ENCODE measurements around the gene FRG2C. TPM values are rescaled to one million over a fixed set of nuclear protein-coding genes. Genes with fewer than 3 reads are reported as not detected.
"Not testable (repeated sequence)": the region's sequence is repeated elsewhere in the genome, so short reads cannot be mapped to it uniquely, and the experiment has no call there.

Gene FRG2C
- total RNA-seq, 4 donors from 2014 or later: not detected

DNA sequence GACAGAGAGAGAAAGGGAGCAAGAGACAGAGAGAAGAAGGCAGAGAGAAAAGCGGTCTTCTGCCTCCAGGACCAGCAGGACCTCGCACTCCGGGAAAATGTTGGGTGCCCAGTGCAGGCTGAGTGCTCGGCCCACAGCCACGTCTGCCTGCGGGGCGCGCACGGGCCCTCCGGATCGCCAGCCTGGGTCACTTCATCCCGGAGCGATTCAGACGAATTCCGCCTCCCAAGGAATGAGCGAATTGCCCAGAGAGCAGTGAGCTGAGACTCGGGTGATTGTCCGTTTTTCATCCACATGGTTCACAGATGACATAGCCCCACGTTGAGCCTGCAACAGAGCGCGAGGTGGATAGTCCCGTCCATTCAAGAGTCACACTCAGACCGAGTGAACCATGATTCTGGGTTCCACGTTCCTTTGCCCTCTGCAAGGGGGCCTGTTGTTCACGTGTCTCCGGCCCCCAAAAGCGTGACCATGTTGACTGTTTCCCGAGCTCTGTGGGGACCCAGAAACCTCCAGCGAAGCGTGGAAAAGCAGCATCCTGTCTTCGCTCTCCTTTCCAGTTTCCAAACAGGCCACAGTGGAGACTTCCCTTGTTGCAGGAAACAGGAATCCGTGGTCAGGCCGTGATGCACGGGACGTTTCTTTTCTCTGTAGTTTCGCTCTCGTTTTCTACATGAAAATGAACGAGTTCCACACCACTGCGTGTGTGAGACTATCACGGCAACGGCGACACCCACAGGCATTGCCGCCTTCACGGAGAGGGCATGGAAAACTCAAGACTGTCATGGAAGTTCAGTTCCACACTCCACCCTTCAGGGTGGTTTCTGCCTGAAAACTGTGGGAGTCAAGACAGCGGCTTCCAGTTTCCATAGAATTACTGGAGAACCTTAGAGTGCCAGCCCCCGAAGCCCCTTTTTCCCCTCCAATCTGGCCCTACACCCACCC lies 3.9 kb downstream of the FRG2C start:
- ATAC-seq; H3K36me3 ChIP-seq; H3K4me1 ChIP-seq; intact Hi-C loops (cut with DNase I; ENCODE audit: low total_unique reads); DNase-seq; H3K9me3 ChIP-seq; H3K27ac ChIP-seq; in situ Hi-C loops (cut with MboI; ENCODE audit: low sequenced_read_pairs in 4 of 4): not testable (repeated sequence)
- Histone ChIP-seq H3K4me3 (peak overlapping the region in 2 of 4 donors; percentile 25 to 39), H3K27me3 (peaks cover 39 to 67% (median 58%) of the 10 kb centered on the region in 3 donors)

DNA sequence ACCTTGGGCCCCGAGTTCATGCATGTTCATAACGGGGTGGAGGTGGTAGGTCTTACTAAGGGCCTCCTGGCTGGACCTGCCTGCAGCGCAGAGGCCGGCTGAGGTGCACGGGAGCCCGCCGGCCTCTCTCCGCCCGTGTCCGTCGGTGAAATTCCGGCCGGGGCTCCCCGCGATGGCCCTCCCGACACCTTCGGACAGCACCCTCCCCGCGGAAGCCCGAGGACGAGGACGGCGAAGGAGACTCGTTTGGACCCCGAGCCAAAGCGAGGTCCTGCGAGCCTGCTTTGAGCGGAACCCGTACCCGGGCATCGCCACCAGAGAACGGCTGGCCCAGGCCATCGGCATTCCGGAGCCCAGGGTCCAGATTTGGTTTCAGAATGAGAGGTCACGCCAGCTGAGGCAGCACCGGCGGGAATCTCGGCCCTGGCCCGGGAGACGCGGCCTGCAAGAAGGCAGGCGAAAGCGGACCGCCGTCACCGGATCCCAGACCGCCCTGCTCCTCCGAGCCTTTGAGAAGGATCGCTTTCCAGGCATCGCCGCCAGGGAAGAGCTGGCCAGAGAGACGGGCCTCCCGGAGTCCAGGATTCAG lies 4.7 kb downstream of the FRG2C start:
- intact Hi-C loops (cut with DNase I; ENCODE audit: low total_unique reads); H3K9me3 ChIP-seq; H3K36me3 ChIP-seq; in situ Hi-C loops (cut with MboI; ENCODE audit: low sequenced_read_pairs in 4 of 4); H3K27ac ChIP-seq; H3K4me1 ChIP-seq: not testable (repeated sequence)
- peak; percentile 61 to 65 for DNase-seq
- peak overlapping the region; percentile 18 to 51 (median 40) for H3K4me3 ChIP-seq
- peaks cover 39 to 70% (median 60%) of the 10 kb centered on the region in 3 donors for H3K27me3 ChIP-seq
- ATAC-seq: peak; percentile 74 to 76

DNA sequence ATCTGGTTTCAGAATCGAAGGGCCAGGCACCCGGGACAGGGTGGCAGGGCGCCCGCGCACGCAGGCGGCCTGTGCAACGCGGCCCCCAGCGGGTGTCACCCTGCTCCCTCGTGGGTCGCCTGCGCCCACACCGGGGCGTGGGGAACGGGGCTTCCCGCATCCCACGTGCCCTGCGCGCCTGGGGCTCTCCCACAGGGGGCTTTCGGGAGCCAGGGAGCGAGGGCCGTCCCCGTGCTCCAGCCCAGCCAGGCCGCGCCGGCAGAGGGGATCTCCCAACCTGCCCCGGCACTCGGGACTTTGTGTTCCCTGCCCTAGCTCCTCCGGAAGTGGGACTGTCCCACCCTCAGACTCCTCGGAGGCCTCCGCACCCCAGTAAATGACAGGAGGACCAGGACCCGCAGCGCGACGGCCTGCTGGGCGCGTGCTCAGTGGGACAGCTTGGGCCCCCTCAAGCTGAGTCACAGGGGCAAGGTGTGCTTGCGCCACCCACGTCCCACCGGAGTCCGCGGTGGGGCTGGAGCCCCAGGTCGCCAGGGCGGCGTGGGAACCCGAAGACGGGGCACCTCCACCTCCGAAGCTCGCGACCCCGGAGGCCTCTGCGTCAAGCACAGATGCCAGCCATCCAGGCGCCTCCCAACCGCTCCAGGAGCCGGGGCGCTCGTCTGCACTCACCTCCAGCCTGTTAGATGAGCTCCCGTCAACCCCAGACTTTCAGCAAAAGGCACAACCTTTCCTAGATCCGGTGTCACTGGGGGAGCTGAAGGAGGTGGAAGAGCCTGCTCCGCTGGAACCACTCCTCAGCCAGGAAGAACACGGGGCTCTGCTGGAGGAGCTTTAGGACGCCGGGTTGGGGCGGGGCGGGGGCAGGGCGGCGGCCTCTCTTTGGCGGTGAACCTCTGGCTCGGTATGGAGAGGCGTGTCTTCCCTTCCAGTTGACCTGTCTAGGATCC lies 5.5 kb downstream of the FRG2C start:
- ATAC-seq: peak in 1 of 2 donors; percentile 26
- H3K4me1 ChIP-seq; H3K27ac ChIP-seq; in situ Hi-C loops (cut with MboI; ENCODE audit: low sequenced_read_pairs in 4 of 4); H3K9me3 ChIP-seq; H3K36me3 ChIP-seq; intact Hi-C loops (cut with DNase I; ENCODE audit: low total_unique reads): not testable (repeated sequence)
- DNase-seq: peak in 1 of 2 donors; percentile 26
- peak overlapping the region; percentile 18 to 51 (median 40) for H3K4me3 ChIP-seq
- peaks cover 39 to 70% (median 60%) of the 10 kb centered on the region in 3 donors for H3K27me3 ChIP-seq

DNA sequence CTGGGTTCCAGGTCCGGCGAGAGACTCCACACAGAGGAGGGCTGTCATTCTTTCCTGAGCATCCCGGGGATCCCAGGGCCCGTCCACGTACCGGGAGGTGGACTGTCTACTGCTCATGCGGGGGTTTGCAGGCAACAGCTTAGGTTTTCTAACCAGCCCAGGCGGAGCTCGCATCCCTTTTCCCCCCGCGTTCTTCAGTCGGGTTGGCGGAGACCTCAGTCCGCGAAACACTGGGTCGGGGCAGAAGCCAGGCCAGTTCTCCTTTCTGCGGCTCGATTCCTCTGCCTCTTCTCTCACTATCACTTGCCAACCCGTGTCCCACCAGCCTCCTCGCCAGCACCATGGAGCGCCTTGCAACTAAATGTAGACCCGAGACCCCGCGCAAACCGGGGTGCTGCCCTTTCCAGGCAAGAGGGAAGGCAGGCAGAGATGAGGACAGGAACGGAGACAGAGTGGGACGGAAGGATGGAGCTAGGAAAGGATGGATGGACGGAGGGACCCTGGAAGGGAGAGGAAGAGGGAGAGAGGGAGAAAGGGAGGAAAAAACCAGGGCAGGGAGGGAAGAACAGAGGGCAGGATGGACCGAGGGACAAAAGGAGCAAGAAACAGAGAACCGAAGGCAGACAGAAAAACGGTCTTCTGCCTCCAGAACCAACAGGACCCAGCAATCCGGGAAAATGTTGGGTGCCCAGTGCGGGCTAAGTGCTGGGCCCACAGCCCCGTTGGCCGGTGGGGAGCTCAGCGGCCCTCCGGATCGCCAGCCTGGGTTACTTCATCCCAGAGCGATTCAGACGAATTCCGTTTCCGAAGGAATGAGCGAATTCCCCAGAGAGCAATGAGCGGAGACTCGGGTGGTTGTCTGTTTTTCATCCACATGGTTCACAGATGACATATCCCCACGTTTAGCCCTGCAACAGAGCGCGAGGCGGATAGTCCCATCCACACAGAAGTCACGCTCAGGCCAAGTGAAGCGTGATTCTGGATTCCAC lies 6.5 kb downstream of the FRG2C start:
- intact Hi-C loops (cut with DNase I; ENCODE audit: low total_unique reads): not testable (repeated sequence)
- peaks cover 39 to 69% (median 57%) of the 10 kb centered on the region in 3 donors for H3K27me3 ChIP-seq
- H3K4me3 ChIP-seq: peak overlapping the region; percentile 21 to 51 (median 40)

GRCh38 chr3:75671287-75672139 lies 7.4 kb downstream of the FRG2C start:
- Histone ChIP-seq H3K4me3 (peak overlapping the region; percentile 13 to 51 (median 31)), H3K27me3 (peaks cover 39 to 60% (median 54%) of the 10 kb centered on the region in 3 donors)
- H3K4me1 ChIP-seq; H3K36me3 ChIP-seq; H3K9me3 ChIP-seq; DNase-seq; intact Hi-C loops (cut with DNase I; ENCODE audit: low total_unique reads); H3K27ac ChIP-seq; in situ Hi-C loops (cut with MboI; ENCODE audit: low sequenced_read_pairs in 4 of 4); ATAC-seq: not testable (repeated sequence)

More for the DNA sequence above, 6.5 kb downstream of the FRG2C start:
- H3K4me1 ChIP-seq; ATAC-seq; H3K27ac ChIP-seq; H3K9me3 ChIP-seq; H3K36me3 ChIP-seq; in situ Hi-C loops (cut with MboI; ENCODE audit: low sequenced_read_pairs in 4 of 4); DNase-seq: not testable (repeated sequence)

DNA sequence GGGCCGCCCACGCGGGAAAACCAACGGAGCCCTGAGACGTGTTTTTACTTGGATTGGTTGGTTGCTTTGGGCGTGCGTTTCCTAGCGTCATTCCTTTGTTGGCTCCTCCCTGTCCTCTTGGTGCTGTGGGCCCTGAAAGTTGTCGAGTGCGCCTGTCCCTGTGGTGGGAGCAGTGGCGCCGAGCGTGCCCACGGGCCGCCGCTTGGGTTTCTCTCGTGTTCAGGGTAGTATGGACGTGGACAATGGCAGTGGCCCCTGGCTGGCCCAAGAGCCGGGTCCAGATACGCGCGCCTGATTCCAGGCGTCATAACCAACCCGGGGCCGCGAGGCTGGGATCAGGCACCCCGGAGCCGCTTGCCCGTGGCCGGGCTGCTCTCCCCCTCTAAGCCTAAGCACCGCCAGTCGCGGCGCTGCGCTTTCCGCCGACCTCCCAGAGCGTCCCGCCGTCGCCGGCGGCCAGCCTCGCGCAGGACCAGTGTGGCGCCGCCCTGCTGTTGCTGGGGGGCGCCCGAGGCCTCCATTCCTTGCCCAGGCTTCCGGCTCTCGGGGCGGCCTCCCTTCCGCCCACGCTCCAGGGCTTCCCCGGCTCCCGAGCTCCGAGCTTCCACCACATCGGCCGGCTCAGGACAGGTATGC lies 8.1 kb downstream of the FRG2C start:
- intact Hi-C loops (cut with DNase I; ENCODE audit: low total_unique reads); H3K36me3 ChIP-seq; H3K4me1 ChIP-seq; DNase-seq; H3K9me3 ChIP-seq; ATAC-seq; in situ Hi-C loops (cut with MboI; ENCODE audit: low sequenced_read_pairs in 4 of 4): not testable (repeated sequence)
- peaks cover 39 to 58% (median 48%) of the 10 kb centered on the region in 3 donors for H3K27me3 ChIP-seq
- peak overlapping the region; percentile 31 to 41 (median 40) for H3K4me3 ChIP-seq
- H3K27ac ChIP-seq: peak overlapping the region in 1 of 4 donors; percentile 46

DNA sequence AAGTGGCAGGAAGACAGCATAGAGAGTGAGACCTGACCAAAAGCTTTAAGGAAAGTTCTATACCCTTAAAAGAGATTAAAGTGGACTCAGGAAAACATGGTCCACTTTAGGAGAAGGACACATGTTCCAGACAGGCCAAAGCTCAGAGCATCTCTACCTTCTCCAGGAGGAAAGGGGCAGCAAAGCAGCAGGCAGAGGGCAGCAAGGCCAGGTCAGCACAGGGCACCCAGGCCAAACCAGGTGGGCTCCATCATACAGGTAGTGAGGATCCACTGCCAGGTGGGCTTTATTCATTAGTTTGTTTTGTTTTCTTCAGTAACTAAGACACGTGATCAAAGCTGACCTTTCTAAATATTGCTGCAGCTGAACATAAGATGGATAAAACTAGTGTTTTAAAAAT lies 19.8 kb downstream of the FRG2C start:
- in situ Hi-C loops (cut with MboI; ENCODE audit: low sequenced_read_pairs in 4 of 4); H3K36me3 ChIP-seq; H3K9me3 ChIP-seq; DNase-seq; H3K27me3 ChIP-seq; H3K27ac ChIP-seq; ATAC-seq; H3K4me3 ChIP-seq; intact Hi-C loops (cut with DNase I; ENCODE audit: low total_unique reads); H3K4me1 ChIP-seq: not testable (repeated sequence)
